SIG-M5 (cell line): ENCODE data around the gene HOXC5.

Experiments used
- DNase-seq: peaks from one replicate; lab custom pipeline; 2025; lab: John Stamatoyannopoulos, UW

Gene HOXC5

GRCh38 chr12:54032627-54033100 lies at the start of gene HOXC5:
Gene HOXC5, plus strand, starts transcription at chr12:54033050. Its CDS starts 73 bp downstream, at chr12:54033123.
- no peak for DNase-seq

- DNase-seq: no peak
Observed at GRCh38 chr12:53983568-53983949, 49.3 kb upstream of the HOXC5 start.

GRCh38 chr12:53983950-53984572 lies 48.8 kb upstream of the HOXC5 start:
- DNase-seq: no peak

- DNase-seq: no peak
Observed at GRCh38 chr12:53984901-53985691, 47.8 kb upstream of the HOXC5 start, which contains the start of gene HOXC10. Gene HOXC10, plus strand, starts transcription at chr12:53985146. Its CDS starts 114 bp downstream, at chr12:53985260.

GRCh38 chr12:53985692-53985993 lies 47.2 kb upstream of the HOXC5 start:
- DNase-seq: no peak

GRCh38 chr12:53985994-53986685 lies 46.7 kb upstream of the HOXC5 start:
- DNase-seq: no peak

- DNase-seq: no peak
Observed at GRCh38 chr12:53986686-53987483, 46.0 kb upstream of the HOXC5 start.

- DNase-seq: no peak
Observed at GRCh38 chr12:53987787-53988230, 45.0 kb upstream of the HOXC5 start.

- no peak for DNase-seq
Observed at GRCh38 chr12:53988541-53989226, 44.2 kb upstream of the HOXC5 start.

GRCh38 chr12:53989227-53990113 lies 43.4 kb upstream of the HOXC5 start:
- peak; percentile 28 for DNase-seq

GRCh38 chr12:53990311-53991076 lies 42.4 kb upstream of the HOXC5 start:
- no peak for DNase-seq

GRCh38 chr12:53991077-53991460 lies 41.8 kb upstream of the HOXC5 start:
- no peak for DNase-seq

- no peak for DNase-seq
Observed at GRCh38 chr12:53992377-53992889, 40.4 kb upstream of the HOXC5 start.

- DNase-seq: no peak
Observed at GRCh38 chr12:53993162-53994008, 39.5 kb upstream of the HOXC5 start.

- no peak for DNase-seq
Observed at GRCh38 chr12:53994009-53994263, 38.9 kb upstream of the HOXC5 start.

GRCh38 chr12:53994264-53995001 lies 38.4 kb upstream of the HOXC5 start:
- DNase-seq: no peak

- no peak for DNase-seq
Observed at GRCh38 chr12:53995002-53995377, 37.9 kb upstream of the HOXC5 start.
